Measurements from ENCODE around the gene SLC10A6.
"Not testable (repeated sequence)": the region's sequence is repeated elsewhere in the genome, so short reads cannot be mapped to it uniquely, and the experiment has no call there.

Gene SLC10A6, protein sequence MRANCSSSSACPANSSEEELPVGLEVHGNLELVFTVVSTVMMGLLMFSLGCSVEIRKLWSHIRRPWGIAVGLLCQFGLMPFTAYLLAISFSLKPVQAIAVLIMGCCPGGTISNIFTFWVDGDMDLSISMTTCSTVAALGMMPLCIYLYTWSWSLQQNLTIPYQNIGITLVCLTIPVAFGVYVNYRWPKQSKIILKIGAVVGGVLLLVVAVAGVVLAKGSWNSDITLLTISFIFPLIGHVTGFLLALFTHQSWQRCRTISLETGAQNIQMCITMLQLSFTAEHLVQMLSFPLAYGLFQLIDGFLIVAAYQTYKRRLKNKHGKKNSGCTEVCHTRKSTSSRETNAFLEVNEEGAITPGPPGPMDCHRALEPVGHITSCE

GRCh38 chr4:86848732-86849619 is at the start of gene SLC10A6:
Gene SLC10A6 (minus strand): TSS chr4:86849384. CDS start chr4:86849115, 269 bp downstream.
- no peak for DNase-seq (ENCODE audit: low read depth in 2 of 2)

DNA sequence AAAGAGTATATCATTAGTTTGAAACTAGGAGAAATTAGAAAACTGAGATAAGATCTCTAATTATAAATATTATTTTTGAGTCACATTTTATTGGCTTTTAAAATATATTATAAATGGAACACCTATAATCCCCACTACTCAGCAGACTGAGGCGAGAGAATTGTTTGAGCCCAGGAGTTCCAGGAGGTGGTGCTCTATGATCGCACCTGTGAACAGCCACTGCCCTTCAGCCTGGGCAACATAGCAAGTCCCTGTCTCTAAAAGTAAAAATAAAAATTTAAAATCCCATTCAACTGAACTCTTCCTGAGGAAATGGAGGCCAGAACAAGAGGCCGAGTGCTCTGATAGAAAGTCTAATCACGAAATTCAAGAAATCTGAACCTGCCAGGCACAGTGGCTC is 49.4 kb upstream of the SLC10A6 start:
- no peak for DNase-seq (ENCODE audit: low read depth in 2 of 2)

GRCh38 chr4:86896596-86896995 is 47.4 kb upstream of the SLC10A6 start:
- DNase-seq (ENCODE audit: low read depth in 2 of 2): no peak

- no peak for DNase-seq (ENCODE audit: low read depth in 2 of 2)
Observed at GRCh38 chr4:86895692-86896488, 46.7 kb upstream of the SLC10A6 start.

- no peak for DNase-seq (ENCODE audit: low read depth in 2 of 2)
Observed at GRCh38 chr4:86894455-86894854, 45.3 kb upstream of the SLC10A6 start.

DNA sequence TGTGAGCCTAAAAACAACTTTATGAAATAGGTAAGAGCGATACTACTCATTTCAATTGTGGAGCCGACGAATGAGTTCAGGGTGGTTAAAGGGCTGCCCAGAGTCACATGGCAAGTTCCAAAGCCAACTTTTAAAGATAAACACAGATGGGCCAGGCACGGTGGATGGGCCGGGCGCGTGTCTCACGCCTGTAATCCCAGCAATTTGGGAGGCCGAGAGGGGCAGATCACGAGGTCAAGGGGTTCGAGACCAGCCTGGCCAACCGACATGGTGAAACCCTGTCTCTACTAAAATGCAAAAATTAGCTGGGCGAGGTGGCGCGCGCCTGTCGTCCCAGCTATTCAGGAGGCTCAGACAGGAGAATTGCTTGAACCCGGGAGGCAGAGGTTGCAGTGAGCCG is 44.0 kb upstream of the SLC10A6 start:
- no peak for DNase-seq (ENCODE audit: low read depth in 2 of 2)

DNA sequence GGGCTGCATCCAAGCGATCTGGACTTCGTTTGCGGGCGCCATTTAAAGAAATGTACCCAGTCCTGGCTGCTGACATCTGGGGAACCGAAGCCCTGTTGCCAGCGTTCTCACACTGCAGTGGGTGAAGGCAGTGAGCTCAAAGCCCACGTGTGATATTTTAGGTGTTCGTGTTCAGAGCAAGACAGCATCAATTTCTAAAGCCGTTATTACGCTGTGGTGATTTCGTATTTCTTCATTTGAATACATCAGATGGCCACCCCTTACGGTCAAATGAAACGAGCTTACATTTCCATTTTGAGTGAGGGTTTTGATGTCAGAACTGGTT is 43.4 kb upstream of the SLC10A6 start:
- no peak for DNase-seq (ENCODE audit: low read depth in 2 of 2)

DNA sequence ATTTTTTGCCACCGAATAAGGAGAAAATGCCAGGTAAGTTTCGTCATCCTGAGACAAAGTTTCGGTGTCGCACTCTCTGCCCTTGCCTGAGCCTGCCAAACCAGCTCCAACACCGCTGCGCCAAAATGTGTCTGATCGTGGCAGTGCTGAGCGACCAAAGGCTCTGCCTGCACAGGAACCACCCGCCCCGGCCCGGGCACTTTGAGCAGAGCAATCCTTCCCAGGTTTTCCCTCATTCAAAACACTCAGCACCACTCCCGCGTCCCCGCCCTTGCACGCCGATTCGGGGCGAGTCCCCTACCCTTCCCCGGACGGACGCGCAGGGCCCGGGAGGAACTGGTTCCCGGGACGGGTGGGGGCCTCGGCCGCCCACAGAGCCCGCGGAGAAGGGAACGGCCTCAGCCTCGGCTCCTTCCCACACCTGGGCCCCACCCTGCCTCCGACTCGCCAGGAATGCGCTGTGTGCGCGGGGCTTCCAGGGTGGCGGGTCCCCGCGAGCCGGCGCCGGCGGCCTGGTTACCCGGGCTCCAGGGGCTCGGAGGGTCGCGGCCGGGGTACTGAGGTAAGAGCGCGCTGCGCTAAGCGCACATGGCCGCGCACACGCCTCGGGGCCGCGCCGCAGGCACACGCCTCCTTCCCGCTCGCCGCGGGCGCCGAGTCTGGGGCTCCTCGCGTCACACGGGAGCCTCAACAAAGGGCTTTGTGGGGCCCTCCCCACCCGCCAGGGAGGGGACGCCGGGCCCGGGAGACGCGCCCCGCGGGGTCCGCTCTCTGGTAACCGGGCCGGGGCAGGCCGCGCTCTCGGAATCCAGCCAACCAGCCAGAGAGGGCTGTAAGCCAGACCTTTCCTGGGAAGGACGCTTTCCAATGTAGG is 42.8 kb upstream of the SLC10A6 start, which contains the start of gene C4orf36:
Gene C4orf36, minus strand, starts transcription at position 661 of the 874 bp plus-strand sequence. CDS start 902 bp downstream, outside the sequence.
- peak; percentile 14 to 19 for DNase-seq (ENCODE audit: low read depth in 2 of 2)

GRCh38 chr4:86890790-86891189 is 41.6 kb upstream of the SLC10A6 start:
- DNase-seq (ENCODE audit: low read depth in 2 of 2): no peak

- no peak for DNase-seq (ENCODE audit: low read depth in 2 of 2)
Observed at GRCh38 chr4:86879641-86880040, 30.5 kb upstream of the SLC10A6 start.

GRCh38 chr4:86878640-86879039 is 29.5 kb upstream of the SLC10A6 start:
- no peak for DNase-seq (ENCODE audit: low read depth in 2 of 2)

DNA sequence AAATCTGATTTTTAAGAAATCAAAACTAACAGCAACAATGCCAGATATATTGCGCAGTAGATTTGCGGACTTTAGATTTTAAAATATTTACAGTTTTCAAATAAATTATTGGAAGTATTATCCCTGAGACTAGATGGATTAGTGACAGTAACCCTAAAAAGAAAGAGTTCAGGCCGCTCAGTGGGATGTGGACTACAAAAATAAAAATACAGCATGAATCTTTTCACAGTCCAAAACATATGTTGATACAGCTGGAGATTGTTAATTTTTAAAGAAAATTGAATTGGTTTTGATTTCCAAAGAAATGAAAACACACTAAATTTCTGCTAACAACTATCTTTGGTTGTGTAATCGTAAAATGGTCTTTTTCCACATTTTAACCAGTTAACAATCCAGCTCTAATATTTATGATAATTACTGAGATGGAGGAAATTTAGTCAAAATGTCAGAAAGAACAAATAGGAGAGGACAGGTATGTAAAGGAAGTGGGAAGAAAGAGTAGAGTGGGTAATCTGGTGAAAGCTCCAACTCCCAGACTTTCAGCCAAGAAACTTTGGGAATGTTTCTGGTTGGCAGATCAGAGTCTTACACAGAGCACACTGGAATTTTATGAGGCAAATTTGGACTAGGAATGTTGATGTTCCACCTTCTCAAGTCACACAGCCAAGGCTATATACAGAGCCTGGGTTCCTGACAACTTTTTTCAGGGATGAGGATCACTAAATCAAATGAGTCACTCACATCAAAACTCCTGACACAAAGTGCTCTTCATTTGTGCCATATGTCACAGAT is 27.9 kb upstream of the SLC10A6 start:
- DNase-seq (ENCODE audit: low read depth in 2 of 2): no peak

DNA sequence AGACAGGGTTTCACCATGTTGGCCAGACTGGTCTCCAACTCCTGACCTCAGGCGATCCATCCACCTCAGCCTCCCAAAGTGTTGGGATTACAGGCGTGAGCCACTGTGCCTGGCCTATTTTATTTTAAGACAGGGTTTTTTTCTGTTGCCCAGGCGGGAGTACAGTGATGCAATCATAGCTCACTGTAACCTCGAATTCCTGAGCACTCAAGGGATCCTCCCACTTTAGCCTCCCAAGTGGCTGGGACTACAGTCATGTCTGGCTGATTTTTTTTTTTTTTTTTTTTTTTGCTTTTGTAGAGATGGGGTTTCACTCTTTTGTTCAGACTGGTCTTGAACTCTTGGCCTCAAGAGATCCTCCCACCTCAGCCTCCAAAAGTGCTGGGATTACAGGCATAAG is 26.3 kb upstream of the SLC10A6 start:
- not testable (repeated sequence) for DNase-seq (ENCODE audit: low read depth in 2 of 2)

DNA sequence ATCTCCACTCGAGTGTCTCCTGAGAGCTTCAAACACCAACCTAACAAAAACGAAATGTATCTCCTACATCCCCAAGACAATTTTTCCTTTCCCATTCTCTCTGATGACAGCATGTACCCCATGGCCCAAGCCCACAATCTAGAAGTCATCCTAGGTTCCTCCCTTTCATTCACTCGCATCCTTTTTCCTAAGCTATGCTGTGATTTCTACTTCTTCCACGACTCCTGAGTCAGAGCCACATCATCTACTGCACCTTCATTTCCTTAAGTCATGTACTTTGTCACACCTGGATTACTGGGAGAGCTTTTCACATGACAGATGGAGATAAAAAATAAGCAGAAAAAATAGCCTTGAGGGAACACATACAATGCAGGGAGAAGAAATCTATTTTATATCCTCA is 23.0 kb upstream of the SLC10A6 start:
- DNase-seq (ENCODE audit: low read depth in 2 of 2): no peak

DNA sequence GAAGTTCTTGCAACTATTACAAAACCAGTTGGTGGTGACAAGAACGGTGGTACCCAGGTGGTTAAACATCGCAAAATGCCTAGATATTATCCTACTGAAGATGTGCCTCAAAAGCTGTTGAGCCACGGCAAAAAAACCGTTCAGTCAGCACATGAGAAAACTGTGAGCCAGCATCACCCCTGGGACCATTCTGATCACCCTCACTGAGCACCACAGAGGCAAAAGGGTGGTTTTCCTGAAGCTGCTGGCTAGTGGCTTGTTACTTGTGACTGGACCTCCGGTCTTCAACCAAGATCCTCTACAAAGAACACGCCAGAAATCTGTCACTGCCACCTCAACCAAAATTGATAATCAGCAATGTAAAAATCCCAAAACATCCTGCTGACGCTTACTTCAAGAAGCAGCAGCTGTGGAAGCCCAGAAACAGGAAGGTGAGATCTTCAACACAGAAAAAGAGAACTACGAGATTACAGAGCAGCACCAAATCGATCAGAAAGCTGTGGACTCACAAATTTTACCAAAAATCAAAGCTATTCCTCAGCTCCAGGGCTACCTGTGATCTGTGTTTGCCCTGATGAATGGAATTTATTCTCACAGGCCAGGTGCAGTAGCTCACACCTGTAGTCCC is 21.4 kb upstream of the SLC10A6 start:
- DNase-seq (ENCODE audit: low read depth in 2 of 2): no peak

DNA sequence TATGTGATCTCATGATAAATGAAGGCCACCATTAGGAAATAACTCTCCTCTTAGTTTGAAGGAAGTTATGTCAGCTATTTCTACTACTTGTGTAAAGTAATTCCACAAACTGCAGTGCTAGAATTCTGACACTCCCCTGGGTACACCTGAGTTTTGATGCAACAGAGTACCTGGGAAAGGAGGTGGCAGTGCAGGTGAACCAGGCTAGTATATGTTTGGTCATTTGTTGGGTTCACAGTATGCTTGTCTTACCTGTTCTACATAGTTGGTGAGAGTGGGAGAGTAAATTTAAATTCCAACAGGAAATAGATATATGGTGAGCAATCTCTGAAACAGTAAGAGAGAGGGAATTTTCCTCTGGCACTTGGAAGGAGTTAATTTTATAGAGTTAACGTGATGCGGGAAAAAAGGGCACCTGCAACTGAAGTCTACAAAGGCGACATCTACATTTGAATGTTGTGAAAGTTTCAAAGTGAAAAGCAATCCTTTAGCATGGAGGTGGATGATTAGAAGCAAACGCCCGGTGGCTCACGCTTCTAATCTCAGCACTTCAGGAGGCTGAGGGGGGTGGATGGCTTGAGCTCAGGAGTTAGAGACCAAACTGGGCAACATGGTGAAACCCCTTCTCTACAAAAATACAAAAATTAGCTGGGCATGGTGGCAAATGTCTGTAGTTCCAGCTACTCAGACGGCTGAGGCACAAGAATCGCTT is 8.3 kb upstream of the SLC10A6 start:
- no peak for DNase-seq (ENCODE audit: low read depth in 2 of 2)

GRCh38 chr4:86856896-86857295 is 7.7 kb upstream of the SLC10A6 start:
- no peak for DNase-seq (ENCODE audit: low read depth in 2 of 2)

- DNase-seq (ENCODE audit: low read depth in 2 of 2): no peak
Observed at GRCh38 chr4:86855572-86855971, 6.4 kb upstream of the SLC10A6 start.

DNA sequence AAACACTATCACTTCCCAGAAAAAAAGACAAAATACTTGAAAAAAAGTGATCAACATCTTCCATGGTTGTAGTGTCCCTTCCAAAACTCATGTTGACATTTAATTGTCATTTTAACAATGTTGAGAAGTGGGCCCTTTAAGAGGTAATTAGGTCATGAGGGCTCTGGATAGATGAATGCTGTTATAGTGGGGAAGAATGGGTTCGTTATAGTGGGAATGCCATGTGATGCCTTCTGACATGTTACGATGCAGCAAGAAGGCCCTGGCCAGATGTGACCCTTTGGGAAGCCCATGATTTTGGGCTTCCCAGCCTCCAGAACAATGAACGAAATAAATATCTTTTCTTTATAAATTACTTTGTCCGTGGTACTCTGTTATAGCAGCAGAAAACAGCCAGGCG is 4.0 kb upstream of the SLC10A6 start:
- DNase-seq (ENCODE audit: low read depth in 2 of 2): no peak

All from stimulated activated CD8-positive, alpha-beta memory T cell treated with anti-CD3 and anti-CD28 coated beads, Interleukin-2, amount 100 ng/mL, for 48 hours (primary cell).